ENCODE data around the gene ERICH6.
"Not testable (repeated sequence)": the region's sequence is repeated elsewhere in the genome, so short reads cannot be mapped to it uniquely, and the experiment has no call there.

Gene ERICH6

DNA sequence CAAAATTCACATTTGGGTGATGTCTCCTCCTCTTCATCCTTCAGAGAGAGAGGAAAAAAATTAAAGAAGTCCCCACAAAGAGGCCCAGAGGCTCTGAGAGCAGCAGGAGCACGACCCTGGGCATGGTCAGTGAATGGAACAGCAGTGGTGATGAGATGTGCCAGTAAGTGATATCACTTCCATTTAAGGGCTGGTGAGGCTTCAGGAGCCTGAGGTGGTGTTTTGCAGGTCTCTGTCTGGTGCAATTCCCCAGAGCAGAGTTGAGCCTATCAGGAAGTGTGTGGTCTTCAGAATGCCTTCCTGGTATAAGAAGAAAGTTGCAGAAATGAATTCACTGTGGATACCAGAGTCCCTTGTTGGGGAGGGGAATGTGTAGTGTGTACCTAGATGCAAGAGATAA, 21.4 kb downstream of the ERICH6 start:
- no peak for DNase-seq (ENCODE audit: low read depth in 2 of 2)

DNA sequence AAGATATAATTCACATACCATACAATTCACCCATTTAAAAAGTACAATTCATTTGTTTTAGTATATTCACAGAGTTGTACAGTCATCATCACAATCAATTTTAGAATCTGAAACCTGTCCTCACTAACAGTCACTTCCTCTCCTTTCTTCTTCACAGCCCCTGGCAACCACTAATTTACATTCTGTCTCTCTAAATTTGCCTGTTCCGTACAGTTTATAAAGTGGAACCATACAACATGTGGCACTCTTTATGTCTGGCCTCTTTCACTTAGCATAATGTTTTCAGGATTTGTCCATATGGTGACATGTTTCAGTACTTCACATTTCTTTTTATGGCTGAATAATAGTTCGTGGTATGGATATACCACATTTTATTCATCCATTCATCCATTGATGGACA, 22.7 kb downstream of the ERICH6 start:
- DNase-seq (ENCODE audit: low read depth in 2 of 2): no peak

DNA sequence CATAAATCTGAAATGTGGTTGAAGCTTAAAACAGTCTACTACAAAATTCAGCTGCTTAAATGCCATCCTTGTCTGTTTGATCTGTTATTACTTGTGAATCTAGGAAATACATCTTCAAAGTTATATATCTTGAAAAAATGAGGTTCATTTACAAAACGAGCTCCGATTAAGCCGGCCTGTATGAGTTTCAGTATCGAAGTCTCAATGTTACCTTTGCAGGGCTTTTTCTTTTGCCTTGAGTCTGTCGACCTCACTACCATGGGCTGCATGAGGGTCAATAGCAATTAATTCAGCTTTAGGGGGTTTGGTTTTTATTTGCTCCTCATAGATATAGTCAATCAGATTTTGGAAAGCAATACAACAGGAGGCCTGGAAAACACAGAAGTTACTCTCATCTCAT, 23.2 kb downstream of the ERICH6 start:
- DNase-seq (ENCODE audit: low read depth in 2 of 2): no peak

- DNase-seq (ENCODE audit: low read depth in 2 of 2): no peak
These were observed 28.1 kb downstream of the ERICH6 start for GRCh38 chr3:150675587-150675986.

GRCh38 chr3:150673966-150674365, 29.8 kb downstream of the ERICH6 start:
- DNase-seq (ENCODE audit: low read depth in 2 of 2): no peak

- DNase-seq (ENCODE audit: low read depth in 2 of 2): no peak
These were observed 37.6 kb downstream of the ERICH6 start for GRCh38 chr3:150666167-150666566.

DNA sequence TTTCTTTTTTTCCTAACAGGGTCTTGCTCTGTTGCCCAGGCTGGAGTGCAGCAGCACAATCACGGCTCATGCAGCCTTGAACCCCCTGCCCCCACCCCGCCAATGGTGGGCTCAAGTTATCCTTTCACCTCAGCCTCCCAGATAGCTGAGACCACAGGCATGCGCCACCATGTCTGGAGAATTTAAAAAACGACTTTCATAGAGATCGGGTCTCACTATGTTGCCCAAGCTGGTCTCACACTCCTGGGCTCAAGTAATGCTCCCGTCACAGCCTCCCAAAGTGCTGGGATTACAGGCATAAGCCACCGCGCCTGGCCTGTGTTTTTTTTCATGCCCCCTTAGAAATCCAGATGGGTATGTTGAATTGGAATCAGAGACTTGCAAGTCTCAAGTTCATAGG, 40.3 kb downstream of the ERICH6 start:
- no peak for DNase-seq (ENCODE audit: low read depth in 2 of 2)

- no peak for DNase-seq (ENCODE audit: low read depth in 2 of 2)
These were observed 41.1 kb downstream of the ERICH6 start for GRCh38 chr3:150662410-150663200.

- DNase-seq (ENCODE audit: low read depth in 2 of 2): no peak
These were observed 47.4 kb downstream of the ERICH6 start for GRCh38 chr3:150656316-150656715.

DNA sequence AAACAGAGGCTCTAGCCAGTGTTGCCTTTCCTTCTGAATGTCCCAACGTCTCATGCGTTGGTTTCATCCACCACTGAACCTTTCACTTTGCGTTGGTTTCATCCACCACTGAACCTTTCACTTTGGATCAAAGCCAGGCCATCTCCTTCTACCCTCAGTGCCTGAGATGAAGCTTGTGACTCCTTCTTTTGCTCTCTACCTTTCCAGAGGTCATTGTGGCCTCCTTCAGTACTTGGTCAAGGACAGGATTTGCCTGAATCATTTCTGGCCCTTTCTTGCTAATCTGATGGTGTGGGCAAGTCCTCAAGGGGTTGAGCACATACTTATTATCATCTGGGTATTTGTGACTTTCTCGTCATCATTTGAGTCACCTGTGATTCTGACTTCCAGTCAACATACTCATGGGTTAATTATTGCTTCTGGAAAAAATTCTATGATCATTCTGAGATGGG, 50.6 kb downstream of the ERICH6 start:
- DNase-seq (ENCODE audit: low read depth in 2 of 2): no peak

- DNase-seq (ENCODE audit: low read depth in 2 of 2): no peak
These were observed 63.5 kb downstream of the ERICH6 start for GRCh38 chr3:150640256-150640655.

- DNase-seq (ENCODE audit: low read depth in 2 of 2): no peak
These were observed 64.5 kb downstream of the ERICH6 start for GRCh38 chr3:150639262-150639661.

DNA sequence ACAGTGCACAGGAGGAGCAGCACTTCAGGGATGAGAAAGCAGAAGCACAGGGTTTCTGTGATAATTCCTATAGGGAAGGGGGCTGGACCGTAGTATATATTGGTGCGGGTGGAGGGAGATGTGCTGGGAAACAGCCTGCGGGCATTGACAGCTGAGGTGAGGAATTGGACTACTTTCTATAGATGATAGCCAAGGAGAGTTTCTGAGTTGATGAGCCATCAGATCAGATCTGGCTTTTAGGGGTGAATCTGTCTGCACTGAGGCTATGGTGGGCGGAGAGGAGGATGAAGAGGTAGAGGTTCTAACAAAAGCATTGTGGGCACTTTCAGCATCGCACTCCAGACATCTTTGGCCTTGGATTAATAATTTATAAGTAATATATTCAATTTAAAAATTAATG, 67.5 kb downstream of the ERICH6 start:
- DNase-seq (ENCODE audit: low read depth in 2 of 2): no peak

- DNase-seq (ENCODE audit: low read depth in 2 of 2): no peak
These were observed 68.2 kb downstream of the ERICH6 start for GRCh38 chr3:150635526-150635925.

GRCh38 chr3:150635076-150635475, 68.6 kb downstream of the ERICH6 start:
- DNase-seq (ENCODE audit: low read depth in 2 of 2): no peak

- no peak for DNase-seq (ENCODE audit: low read depth in 2 of 2)
These were observed 72.1 kb downstream of the ERICH6 start for GRCh38 chr3:150631515-150632221.

- DNase-seq (ENCODE audit: low read depth in 2 of 2): no peak
These were observed 76.2 kb downstream of the ERICH6 start for GRCh38 chr3:150627557-150627956.

GRCh38 chr3:150626148-150626930, 77.4 kb downstream of the ERICH6 start:
- DNase-seq (ENCODE audit: low read depth in 2 of 2): no peak

DNA sequence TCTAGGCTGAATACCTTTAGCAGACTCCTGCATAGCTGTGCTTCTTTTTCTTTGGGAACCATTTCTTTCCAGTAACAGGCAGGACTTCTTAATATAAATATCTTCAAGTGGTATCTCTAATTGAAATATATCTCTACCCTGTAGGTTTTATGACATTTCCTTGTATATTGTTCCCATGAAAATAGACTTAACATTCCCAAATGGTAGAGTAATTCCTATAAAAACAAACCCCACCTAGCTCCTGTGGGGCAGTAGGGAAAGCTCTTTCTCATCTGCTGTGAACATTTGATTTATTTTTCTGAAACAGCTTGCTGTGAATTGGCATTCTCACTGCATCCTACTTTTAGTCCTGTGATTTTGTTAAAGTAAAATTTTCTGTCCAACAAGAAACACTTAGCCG, 79.8 kb downstream of the ERICH6 start:
- DNase-seq (ENCODE audit: low read depth in 2 of 2): no peak

DNA sequence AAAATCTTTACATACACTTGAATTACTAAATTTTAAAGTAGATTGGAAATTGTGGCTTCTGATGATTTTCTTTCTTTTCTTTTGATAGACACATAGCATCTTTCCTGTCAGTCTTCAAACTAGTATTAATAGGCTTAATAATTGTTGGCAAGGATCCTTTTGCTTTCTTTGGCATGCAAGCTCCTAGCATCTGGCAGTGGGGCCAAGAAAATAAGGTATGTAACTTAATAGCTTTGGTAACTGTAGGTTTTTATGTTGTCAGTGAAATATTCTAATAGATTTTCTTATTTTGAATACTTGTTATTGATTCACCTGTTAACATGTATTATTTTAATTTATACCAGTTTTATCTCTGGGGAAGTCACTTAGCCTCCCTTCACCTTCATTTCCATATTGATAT, 80.8 kb downstream of the ERICH6 start:
- not testable (repeated sequence) for DNase-seq (ENCODE audit: low read depth in 2 of 2)

DNA sequence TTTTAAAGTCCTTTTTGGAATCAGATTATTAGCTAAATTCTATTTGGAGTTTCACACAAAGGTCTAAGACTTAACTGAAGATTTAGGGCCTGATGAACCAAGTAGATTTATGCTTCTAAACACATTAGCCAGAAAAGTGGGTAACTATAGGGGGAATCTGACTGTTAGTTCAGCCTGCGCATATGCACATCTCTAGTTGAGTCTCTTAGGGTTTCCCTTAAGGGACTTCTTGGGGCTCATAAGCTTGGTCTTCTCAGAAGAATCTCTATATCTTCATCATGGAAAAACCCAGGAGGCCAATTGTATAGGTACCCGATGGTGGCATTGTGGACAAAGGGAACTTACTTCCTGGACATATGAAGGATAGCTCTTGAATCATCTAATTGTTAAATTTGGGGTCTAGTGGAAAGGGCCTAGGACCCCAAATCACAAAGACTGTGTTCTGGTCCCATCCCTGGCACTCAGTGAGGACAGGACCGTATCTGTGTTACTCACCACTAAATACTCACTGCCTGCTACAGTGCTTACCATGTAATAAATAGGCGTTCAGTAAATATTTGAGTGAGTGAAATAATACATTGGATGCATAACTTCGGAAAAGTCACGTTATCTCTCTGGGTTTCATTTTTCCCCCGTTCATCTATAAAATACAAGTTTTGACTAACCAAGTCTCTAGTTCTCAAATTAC, 83.6 kb downstream of the ERICH6 start:
- DNase-seq (ENCODE audit: low read depth in 2 of 2): no peak

Data from activated CD4-positive, alpha-beta T cell treated with anti-CD3 and anti-CD28 coated beads for 24 hours (primary cell).